ENCODE measurements around the gene RNF167. TPM values are rescaled to one million over a fixed set of nuclear protein-coding genes. Genes with fewer than 3 reads are reported as not detected.

Gene RNF167
- total and polyA plus RNA-seq, 2 of the 4 experiments (the other 2 are of a cell fraction), result 13.1 to 79.5 TPM

GRCh38 chr17:4899341-4900230, 40.5 kb upstream of the RNF167 start, which contains the start of gene C17orf107:
Gene C17orf107 (plus strand): TSS chr17:4899536. CDS start chr17:4899763, 227 bp downstream.
- peak within 1 kb of the TSS; percentile 50 for H3K4me2 ChIP-seq (ENCODE audit: low read depth, low read length)

More at GRCh38 chr17:4899341-4900230, 40.5 kb upstream of the RNF167 start, which contains the start of gene C17orf107:
- 0 out of 2 replicates have a peak within 1 kb of the TSS, but pooled peaks have one; percentile 0 for H2BK120ac ChIP-seq (ENCODE audit: low read depth, low read length)
- peak within 1 kb of the TSS; percentile 84; the same call in 1 of the 2 replicates for H3K23ac ChIP-seq (ENCODE audit: low read depth, low read length)
- peak; percentile 94 for TF ChIP-seq CEBPB (IDR thresholded peaks at IDR 0.05; ENCODE audit: low read depth, low read length)
- no peak for TF ChIP-seq BHLHE40 (IDR thresholded peaks at IDR 0.05; ENCODE audit: low read depth, low read length)
- no peaks in the 10 kb centered on the region; the same call in 1 of the 2 replicates for H3K27me3 ChIP-seq (ENCODE audit: control insufficient read depth, insufficient read depth, low read length)
- peak within 1 kb of the TSS; percentile 16 to 93; a peak in 2 of 4 replicates for H4K8ac ChIP-seq (ENCODE audit: low read depth in 2 of 2, low read length in 2 of 2)
- no peak within 1 kb of the TSS for H3K27ac ChIP-seq (ENCODE audit: insufficient read depth, low read length)
- no peak within 1 kb of the TSS for H3K9ac ChIP-seq (ENCODE audit: low read depth, low read length)
- H2BK20ac ChIP-seq (ENCODE audit: low read depth, low read length), result no peak within 1 kb of the TSS
- peak; percentile 79 for DNase-seq
- H4K20me1 ChIP-seq (ENCODE audit: insufficient read depth, low read length), result no peaks in the 10 kb centered on the region; the same call in none of the 2 replicates
- no peaks in the 10 kb centered on the region for H3K79me1 ChIP-seq (ENCODE audit: low read depth in 1 of 2, low read length in 2 of 2)
- H2BK5ac ChIP-seq (ENCODE audit: low read depth, low read length, poor library complexity, severe bottlenecking), result no peak within 1 kb of the TSS
- H3K9me1 ChIP-seq (ENCODE audit: insufficient read depth, low read length), result peaks cover 4% of the 10 kb centered on the region; the same call in 1 of the 2 replicates
- intact Hi-C loops (cut with micrococcal nuclease), result no loop called here
- CTCF ChIA-PET, result no interaction called here
- H4K91ac ChIP-seq (ENCODE audit: insufficient read depth, low read depth, low read length), result no peak within 1 kb of the TSS
- peak; percentile 58 for ATAC-seq (ENCODE audit: low read depth)
- peak within 1 kb of the TSS; percentile 40; the same call in 1 of the 2 replicates for H3K4ac ChIP-seq (ENCODE audit: low read depth, low read length)
- H3K14ac ChIP-seq (replicated peaks; ENCODE audit: low read depth, low read length), result no peak within 1 kb of the TSS
- H2AFZ ChIP-seq (replicated peaks; ENCODE audit: low read length, poor library complexity), result peak within 1 kb of the TSS; percentile 86
- in situ Hi-C loops (cut with MboI; ENCODE audit: low sequenced_read_pairs), result no loop called here
- H2AK9ac ChIP-seq (replicated peaks; ENCODE audit: low read depth, low read length, poor library complexity), result peak within 1 kb of the TSS; percentile 58
- dilution Hi-C loops (cut with HindIII; ENCODE audit: low sequenced_read_pairs, unreplicated experiment), result no loop called here
- BruUV-seq (replicated peaks), result no TSS peak
- peaks cover 28% of the 10 kb centered on the region for H3K36me3 ChIP-seq (ENCODE audit: control insufficient read depth, insufficient read depth, low read length)
- H3K4me3 ChIP-seq (ENCODE audit: insufficient read depth, low read depth, low read length), result peak within 1 kb of the TSS; percentile 45
- peak within 1 kb of the TSS; percentile 37; the same call in 1 of the 2 replicates for H4K5ac ChIP-seq (ENCODE audit: low read depth, low read length)
- H2AK5ac ChIP-seq (ENCODE audit: low read depth, low read length), result 0 out of 2 replicates have a peak within 1 kb of the TSS, but pooled peaks have one; percentile 48
- POLR2A ChIA-PET (ENCODE audit: unreplicated experiment), result no interaction called here
- H3K18ac ChIP-seq (ENCODE audit: low read depth, low read length), result 0 out of 2 replicates have a peak within 1 kb of the TSS, but pooled peaks have one; percentile 1
- 18% methylated on average over 35 of the region's 60 CpGs; no CpG with 5 or more reads in 1 of the 2 experiments for WGBS, 2 experiments (ENCODE audit: extremely low coverage in 2 of 2, insufficient read length in 1 of 2)
- no peaks in the 10 kb centered on the region for H3K4me1 ChIP-seq (ENCODE audit: control insufficient read depth, insufficient read depth, low read length)
- no peak within 1 kb of the TSS for H2BK15ac ChIP-seq (ENCODE audit: low read depth, low read length)
- no peaks in the 10 kb centered on the region; the same call in 1 of the 2 replicates for H3K9me3 ChIP-seq (ENCODE audit: control insufficient read depth, insufficient read depth, low read length)
- H3K56ac ChIP-seq (ENCODE audit: extremely low read depth, insufficient read depth, low read length), result no peak within 1 kb of the TSS
